ENCODE results near the gene MORN3. TPM values are rescaled to one million over a fixed set of nuclear protein-coding genes. Genes with fewer than 3 reads are reported as not detected.

Gene MORN3
- total and polyA plus RNA-seq, 9 of the 15 experiments (the other 6 are each of a cell fraction or from before 2014, with no cell fraction given): 0.09 to 0.27 (median 0.20) TPM

DNA sequence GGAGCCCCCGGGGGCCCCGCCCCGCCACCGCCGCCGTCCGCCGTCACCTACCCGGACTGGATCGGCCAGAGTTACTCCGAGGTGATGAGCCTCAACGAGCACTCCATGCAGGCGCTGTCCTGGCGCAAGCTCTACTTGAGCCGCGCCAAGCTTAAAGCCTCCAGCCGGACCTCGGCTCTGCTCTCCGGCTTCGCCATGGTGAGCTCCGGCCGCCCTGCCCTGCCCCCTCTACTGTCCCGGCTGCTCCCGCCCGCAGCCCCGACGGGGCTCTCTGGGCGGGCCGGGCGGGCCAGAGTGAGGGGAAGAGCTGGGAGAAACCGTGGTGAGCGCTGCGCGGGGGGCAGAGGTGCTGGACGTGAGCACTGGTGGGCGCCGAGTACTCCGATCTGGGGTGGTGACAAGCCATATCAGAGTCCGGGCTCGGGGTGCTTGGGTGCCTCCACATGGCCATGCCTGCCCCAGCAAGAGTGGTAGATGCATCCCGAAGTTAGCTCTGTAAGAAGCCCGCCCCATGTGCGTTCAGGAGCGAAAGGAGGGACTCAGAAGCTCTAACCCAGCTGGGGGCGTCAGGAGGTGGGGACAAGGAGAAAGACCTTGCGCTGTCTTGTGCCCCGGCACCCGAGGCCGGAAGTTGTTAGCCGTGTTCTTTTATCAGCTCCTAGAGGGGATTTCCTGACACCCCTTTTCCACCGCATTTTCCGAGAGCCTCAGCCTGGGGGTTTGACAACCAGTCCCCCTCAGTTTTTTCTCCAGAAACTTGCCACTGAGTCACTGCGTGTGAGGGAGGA lies 42.4 kb downstream of the MORN3 start (continued):
- TF ChIP-seq, protein P1, sequence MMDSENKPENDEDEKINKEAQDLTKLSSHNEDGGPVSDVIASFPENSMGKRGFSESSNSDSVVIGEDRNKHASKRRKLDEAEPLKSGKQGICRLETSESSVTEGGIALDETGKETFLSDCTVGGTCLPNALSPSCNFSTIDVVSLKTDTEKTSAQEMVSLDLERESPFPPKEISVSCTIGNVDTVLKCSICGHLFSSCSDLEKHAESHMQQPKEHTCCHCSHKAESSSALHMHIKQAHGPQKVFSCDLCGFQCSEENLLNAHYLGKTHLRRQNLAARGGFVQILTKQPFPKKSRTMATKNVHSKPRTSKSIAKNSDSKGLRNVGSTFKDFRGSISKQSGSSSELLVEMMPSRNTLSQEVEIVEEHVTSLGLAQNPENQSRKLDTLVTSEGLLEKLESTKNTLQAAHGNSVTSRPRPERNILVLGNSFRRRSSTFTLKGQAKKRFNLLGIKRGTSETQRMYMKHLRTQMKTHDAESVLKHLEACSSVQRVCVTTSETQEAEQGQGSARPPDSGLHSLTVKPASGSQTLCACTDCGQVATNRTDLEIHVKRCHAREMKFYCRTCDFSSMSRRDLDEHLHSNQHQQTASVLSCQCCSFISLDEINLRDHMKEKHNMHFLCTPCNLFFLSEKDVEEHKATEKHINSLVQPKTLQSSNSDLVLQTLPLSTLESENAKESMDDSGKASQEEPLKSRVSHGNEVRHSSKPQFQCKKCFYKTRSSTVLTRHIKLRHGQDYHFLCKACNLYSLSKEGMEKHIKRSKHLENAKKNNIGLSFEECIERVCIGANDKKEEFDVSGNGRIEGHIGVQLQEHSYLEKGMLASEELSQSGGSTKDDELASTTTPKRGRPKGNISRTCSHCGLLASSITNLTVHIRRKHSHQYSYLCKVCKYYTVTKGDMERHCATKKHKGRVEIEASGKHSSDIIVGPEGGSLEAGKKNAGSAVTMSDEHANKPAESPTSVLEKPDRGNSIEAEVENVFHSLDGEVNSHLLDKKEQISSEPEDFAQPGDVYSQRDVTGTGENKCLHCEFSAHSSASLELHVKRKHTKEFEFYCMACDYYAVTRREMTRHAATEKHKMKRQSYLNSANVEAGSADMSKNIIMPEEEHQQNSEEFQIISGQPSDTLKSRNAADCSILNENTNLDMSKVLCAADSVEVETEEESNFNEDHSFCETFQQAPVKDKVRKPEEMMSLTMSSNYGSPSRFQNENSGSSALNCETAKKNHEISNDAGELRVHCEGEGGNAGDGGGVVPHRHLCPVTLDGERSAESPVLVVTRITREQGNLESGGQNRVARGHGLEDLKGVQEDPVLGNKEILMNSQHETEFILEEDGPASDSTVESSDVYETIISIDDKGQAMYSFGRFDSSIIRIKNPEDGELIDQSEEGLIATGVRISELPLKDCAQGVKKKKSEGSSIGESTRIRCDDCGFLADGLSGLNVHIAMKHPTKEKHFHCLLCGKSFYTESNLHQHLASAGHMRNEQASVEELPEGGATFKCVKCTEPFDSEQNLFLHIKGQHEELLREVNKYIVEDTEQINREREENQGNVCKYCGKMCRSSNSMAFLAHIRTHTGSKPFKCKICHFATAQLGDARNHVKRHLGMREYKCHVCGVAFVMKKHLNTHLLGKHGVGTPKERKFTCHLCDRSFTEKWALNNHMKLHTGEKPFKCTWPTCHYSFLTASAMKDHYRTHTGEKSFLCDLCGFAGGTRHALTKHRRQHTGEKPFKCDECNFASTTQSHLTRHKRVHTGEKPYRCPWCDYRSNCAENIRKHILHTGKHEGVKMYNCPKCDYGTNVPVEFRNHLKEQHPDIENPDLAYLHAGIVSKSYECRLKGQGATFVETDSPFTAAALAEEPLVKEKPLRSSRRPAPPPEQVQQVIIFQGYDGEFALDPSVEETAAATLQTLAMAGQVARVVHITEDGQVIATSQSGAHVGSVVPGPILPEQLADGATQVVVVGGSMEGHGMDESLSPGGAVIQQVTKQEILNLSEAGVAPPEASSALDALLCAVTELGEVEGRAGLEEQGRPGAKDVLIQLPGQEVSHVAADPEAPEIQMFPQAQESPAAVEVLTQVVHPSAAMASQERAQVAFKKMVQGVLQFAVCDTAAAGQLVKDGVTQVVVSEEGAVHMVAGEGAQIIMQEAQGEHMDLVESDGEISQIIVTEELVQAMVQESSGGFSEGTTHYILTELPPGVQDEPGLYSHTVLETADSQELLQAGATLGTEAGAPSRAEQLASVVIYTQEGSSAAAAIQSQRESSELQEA (IDR thresholded peaks at IDR 0.05; ENCODE audit: low read depth): no peak
- no peak for TF ChIP-seq CBX1 (IDR thresholded peaks at IDR 0.05; ENCODE audit: low read depth)
